D341Med (cell line): ENCODE data around the gene KLF12.
A peak's percentile ranks its signal among the peaks of the same experiment; 100 is the strongest.

Source experiments
- DNase-seq: peaks from one replicate; pipeline ENCODE4 v3.0.0; 2012; ENCODE audit warnings: low spot score

The KLF12 gene

GRCh38 chr13:74135326-74136083 is 1.3 kb upstream of the KLF12 start:
- DNase-seq = peak; percentile 78

DNA sequence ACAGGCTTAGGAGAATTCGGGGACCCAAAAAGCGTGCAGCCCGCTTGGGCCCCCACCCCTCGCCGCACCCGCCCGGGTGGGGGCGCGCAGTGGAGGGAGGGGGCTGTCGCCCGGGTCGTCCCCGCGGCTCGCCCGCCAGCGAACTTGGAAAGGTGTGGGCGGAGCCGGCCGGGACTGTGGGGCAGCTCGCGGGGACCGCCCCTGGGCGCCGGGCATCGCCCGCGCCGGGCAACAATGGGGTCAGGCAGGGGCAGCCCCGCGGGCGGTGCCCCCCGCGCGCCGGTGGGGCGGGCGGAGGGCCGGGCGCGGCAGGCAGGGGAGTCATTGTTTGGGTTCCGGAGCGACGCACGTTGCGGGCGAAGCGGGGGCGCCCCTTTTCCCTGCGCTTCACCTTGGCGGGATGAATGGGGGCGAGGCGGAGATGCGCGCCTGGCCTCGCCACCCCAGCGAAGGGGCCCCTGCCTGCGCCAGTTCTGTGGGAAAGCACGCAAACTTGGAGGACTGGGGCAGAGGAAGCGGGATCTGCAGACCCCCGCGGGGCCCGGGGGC is 647 bp upstream of the KLF12 start:
- peak; percentile 77 for DNase-seq

- DNase-seq = peak; percentile 85
These were observed 475 bp downstream of the KLF12 start for GRCh38 chr13:74133657-74134201.

- peak; percentile 25 for DNase-seq
These were observed 1.2 kb downstream of the KLF12 start for GRCh38 chr13:74132776-74133656.

- no peak for DNase-seq
These were observed 1.9 kb downstream of the KLF12 start for GRCh38 chr13:74132152-74132775.

GRCh38 chr13:74131227-74131626 is 3.0 kb downstream of the KLF12 start:
- no peak for DNase-seq

GRCh38 chr13:74129500-74130191 is 4.6 kb downstream of the KLF12 start:
- no peak for DNase-seq

- no peak for DNase-seq
These were observed 5.9 kb downstream of the KLF12 start for GRCh38 chr13:74128156-74128767.

DNA sequence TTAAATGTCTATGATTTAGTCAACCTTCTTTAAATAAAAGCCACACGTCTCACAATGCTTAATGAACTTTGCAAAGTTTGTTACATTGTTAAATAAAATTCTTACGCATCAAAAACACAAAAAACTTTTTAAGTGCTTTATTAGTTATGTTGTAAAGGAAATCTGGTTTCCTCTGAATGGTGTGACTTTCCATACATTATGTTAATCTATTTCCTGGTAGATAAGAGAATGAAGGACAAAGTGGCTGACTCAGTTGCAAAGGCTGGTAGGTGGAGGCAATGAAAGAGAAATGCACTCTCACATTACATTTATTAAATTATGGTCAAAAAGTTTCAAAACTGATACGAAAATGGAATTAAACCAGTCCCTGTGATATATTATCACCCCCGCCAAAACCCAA is 15.9 kb downstream of the KLF12 start:
- no peak for DNase-seq

DNA sequence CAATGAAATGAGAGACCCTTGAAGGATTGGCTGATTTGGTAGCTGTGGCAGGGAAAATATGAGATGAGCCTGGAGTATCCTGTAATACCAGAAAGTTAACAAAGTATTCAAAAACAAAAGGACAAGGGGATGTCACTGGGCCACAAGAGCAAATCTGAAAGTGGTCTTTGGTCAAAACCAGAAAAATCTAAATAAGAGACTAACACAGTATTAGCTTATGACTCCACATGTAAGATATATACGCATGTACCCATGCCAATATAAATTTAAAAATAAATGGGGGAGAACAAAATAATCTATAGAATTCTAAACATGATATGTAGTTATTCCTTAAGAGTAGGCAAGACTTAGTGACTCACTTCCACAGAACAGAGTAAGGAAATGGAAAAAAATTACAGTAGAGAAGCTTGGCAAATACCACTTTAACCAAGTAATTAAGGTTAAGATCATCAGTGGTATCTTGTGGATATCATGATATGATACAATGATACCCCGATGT is 16.9 kb downstream of the KLF12 start:
- no peak for DNase-seq

DNA sequence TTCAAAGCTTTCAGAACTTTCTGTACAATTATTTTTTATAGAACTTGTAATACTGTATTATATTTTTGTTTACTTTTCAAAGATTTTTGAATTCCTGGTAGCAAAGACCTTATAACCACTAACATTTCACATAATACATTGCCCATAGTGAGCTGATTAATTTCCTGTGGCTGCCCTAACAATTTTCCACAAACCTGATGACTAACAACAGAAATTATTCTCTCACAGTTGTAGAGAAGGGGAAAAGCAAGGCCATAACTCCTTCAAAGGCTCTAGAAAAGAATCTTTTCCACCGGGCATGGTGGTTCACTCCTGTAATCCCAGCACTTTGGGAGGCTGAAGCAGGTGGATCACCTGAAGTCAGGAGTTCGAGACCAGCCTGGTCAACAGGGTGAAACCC is 19.1 kb downstream of the KLF12 start:
- DNase-seq = no peak

GRCh38 chr13:74114641-74115040 is 19.6 kb downstream of the KLF12 start:
- DNase-seq = no peak

DNA sequence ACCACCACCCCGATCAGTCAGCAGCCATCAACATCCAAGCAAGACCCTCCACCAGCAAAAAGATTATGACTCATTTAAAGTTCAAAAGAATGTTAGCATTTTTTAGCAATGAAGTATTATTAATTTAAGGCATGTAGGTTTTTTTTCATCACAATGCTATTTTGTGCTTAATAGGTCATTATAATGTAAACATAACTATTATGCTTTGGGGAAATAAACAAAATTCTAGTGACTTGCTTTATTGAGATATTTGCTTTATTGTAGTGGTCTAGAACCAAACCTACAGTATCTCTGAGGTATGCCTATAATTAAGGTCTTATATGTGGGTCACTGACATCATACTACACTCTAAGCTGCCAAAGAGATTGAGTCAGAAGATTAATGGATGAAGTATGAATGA is 20.0 kb downstream of the KLF12 start:
- DNase-seq = no peak

DNA sequence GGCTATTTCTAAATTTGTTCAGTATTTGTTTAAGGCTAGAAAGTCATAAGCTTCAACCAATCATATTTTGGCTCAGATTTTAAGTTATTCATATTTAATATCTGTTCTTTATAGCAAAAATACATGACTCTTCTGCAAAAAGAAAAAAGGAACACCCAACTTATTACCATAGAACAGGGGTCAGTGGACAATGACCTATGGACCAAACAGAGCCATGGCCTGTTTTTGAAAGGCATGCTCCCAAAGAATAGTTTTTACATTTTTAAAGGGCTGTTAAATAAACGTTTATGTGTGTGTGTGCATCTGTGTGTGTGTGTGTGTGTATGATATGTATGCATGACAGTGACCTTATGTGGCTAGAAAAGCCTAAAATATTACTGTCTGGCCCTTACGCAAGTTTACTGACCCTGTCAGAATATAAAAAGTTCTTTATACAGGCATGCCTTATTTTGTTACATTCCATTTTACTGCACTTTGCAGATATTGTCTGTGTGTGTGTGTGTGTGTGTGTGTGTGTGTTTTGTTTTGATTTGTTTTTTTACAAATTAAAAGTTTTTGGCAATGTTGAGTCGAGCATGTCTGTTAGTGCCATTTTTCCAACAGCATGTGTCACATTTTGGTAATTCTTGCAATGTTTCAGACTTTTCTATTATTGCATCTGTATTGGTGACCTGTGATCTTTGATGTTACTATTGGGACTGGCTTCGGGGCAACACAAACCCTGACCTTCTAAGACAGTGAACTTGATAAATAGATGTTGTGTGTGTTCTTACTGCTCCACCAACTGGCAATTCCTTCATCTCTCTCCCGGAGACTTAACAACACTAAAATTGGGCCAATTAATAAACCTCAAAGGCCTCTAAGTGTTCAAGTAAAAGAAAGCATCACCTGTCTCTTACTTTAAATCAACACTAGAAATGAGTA is 22.0 kb downstream of the KLF12 start:
- no peak for DNase-seq

GRCh38 chr13:74111399-74111798 is 22.8 kb downstream of the KLF12 start:
- no peak for DNase-seq

DNA sequence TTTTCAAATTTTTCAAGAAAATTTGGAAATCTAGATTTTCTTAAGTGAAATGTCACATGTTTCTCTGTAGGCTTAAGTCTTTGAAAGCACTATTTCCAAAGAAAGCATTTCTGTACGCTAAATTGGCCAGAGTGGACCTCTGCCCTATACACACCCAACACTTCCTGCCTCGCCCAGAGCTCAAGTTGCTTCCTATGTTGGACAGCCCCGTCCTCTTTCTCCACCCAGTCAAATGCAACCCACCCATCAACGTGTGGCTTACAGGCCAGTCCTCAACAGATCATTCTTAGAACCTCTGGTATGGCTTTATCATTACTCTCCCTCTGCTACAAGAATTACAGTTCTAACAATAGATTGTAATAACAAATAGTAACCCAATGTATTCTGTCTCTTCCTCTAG is 24.2 kb downstream of the KLF12 start:
- DNase-seq = no peak

GRCh38 chr13:74107598-74107997 is 26.6 kb downstream of the KLF12 start:
- no peak for DNase-seq

GRCh38 chr13:74105871-74106270 is 28.3 kb downstream of the KLF12 start:
- no peak for DNase-seq

DNA sequence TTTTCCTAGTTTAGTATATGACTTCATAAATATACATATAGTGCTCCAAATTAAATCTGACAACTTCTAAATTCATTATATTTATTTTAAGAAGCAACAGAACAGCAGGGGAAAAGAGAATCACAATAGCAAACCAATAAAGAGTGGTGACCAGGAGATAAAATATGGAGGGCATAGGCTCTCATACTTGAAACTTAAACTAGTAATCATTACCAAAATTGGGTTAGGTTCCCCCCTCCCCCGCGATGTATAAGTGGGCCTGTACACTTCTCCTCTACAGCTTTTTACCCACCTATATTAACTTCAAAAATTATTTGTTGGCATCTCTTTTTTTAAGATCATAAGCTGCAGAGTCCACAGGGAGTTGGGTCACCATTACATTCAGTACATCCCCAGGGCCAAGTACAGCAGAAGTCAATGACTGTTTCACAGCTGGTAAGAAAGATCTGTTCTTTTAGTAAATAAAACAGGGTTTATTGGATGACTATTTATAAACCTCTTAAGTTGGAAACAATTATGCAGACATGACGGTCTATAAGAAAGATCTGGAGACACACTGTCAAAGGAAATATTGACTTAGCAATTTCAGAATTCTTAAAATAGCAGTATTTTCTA is 29.4 kb downstream of the KLF12 start:
- no peak for DNase-seq
